ENCODE results near the gene LAIR2.

Gene LAIR2

DNA sequence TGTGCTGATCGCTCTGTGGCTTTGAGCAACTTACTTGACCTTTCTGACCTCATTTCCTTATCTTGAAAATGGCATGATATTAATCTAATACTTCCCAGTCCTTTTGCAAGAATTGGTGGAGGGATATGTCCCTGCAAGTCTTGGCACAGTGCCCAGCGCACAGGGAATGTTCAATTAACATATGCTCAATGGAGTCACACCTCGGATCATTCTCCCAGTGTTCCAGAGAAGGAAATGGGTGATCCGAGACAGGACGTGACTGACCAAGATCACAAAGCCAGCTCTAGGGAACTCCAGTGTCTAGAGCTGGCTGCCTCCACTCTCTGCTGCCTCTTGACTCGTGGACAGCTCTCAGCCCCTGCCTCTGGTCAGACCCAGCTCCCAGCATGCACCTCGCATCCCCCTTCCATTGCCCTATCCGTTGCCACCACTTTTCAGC, 33.1 kb upstream of the LAIR2 start:
- TF ChIP-seq SIN3A (IDR thresholded peaks at IDR 0.05; ENCODE audit: borderline replicate concordance, insufficient read depth, low read length): no peak
- TF ChIP-seq, protein P1, sequence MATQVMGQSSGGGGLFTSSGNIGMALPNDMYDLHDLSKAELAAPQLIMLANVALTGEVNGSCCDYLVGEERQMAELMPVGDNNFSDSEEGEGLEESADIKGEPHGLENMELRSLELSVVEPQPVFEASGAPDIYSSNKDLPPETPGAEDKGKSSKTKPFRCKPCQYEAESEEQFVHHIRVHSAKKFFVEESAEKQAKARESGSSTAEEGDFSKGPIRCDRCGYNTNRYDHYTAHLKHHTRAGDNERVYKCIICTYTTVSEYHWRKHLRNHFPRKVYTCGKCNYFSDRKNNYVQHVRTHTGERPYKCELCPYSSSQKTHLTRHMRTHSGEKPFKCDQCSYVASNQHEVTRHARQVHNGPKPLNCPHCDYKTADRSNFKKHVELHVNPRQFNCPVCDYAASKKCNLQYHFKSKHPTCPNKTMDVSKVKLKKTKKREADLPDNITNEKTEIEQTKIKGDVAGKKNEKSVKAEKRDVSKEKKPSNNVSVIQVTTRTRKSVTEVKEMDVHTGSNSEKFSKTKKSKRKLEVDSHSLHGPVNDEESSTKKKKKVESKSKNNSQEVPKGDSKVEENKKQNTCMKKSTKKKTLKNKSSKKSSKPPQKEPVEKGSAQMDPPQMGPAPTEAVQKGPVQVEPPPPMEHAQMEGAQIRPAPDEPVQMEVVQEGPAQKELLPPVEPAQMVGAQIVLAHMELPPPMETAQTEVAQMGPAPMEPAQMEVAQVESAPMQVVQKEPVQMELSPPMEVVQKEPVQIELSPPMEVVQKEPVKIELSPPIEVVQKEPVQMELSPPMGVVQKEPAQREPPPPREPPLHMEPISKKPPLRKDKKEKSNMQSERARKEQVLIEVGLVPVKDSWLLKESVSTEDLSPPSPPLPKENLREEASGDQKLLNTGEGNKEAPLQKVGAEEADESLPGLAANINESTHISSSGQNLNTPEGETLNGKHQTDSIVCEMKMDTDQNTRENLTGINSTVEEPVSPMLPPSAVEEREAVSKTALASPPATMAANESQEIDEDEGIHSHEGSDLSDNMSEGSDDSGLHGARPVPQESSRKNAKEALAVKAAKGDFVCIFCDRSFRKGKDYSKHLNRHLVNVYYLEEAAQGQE (IDR thresholded peaks at IDR 0.05; ENCODE audit: insufficient read depth in 1 of 2, low read depth in 2 of 2, low read length in 2 of 2): 0 out of 4 replicates have a peak, but pooled peaks have one; percentile 40 to 43

DNA sequence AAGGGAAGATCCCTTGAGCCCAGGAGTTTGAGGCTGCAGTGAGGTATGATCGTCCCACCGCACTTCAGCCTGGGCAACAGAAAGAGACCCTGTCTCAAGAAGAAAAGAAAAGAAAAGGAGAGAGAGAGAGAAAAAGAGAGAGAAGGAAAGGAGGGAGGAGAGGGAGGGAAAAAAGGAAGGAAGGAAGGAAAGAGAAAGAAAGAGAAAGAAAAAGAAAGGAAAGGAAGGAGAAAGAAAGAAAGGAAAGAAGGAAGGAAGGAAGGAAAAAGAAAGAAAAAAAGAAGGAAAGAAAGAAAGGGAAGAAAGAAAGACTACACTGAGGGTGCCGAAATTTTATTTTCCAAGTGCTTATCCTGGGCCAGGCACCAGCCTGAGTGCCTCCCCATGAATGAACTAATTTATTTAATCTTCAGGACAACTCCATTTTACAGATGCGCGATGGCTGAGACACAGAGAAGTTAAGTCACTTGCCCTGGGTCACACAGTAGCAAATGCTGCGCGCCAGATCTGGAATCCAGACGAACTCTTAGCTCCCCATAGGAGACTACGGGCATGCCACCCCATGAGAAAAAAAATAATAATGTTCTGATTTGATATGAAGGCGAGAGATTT, 32.2 kb upstream of the LAIR2 start:
- TF ChIP-seq SIN3A (IDR thresholded peaks at IDR 0.05; ENCODE audit: borderline replicate concordance, insufficient read depth, low read length) (no peak), TAF1 (IDR thresholded peaks at IDR 0.05; ENCODE audit: borderline replicate concordance, insufficient read depth, low read length) (no peak), FOXP2 (optimal IDR thresholded peaks at IDR 0.05; ENCODE audit: borderline replicate concordance, extremely low read depth, extremely low read length, insufficient read depth) (no peak), POLR2AphosphoS5 (IDR thresholded peaks at IDR 0.05; ENCODE audit: low read depth, low read length) (no peak)
- TF ChIP-seq, protein P1 (IDR thresholded peaks at IDR 0.05; ENCODE audit: insufficient read depth in 1 of 2, low read depth in 2 of 2, low read length in 2 of 2): no peak

DNA sequence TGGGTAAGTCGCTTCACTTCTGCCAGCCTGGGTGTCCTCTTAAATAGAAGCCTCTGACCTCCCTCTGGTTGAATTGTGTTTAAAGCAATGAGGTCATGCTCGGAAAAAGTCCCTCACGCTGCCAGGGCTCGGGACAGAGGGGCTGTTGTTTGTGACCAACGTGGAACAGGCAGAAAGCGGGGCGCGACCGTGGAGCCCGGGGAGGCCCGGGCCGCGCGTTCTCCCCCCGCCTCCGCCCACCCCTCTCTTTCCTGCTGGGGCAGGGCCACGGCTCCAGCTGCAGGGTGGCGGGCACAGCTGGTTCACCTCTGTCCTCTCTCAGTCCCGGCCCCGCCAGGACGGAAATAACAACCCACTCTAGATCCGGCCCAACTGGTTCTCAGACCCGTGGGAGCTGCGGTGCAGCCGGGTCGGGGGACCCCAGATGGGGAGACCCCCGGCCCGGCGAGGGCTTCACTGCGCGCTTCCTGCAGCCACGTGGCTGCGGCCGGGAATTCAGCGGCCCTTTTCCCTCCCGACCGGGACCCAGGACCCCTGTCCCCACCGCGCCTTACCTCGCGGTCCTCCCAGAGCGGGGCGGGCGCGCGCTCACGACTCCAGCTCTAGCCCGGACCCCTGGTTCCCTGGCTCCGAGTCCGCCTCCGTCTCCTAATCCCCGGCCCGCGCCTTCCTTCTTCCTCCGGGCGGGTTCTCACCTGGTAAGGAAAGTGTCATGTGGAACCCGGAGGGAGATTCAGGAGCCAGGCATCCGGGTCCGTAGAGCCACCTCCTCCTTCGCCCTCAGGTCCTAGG, 31.4 kb upstream of the LAIR2 start:
- no peak for TF ChIP-seq TAF1 (IDR thresholded peaks at IDR 0.05; ENCODE audit: borderline replicate concordance, insufficient read depth, low read length)
- no peak for TF ChIP-seq FOXP2 (optimal IDR thresholded peaks at IDR 0.05; ENCODE audit: borderline replicate concordance, extremely low read depth, extremely low read length, insufficient read depth)
- TF ChIP-seq POLR2AphosphoS5 (IDR thresholded peaks at IDR 0.05; ENCODE audit: low read depth, low read length): no peak
- TF ChIP-seq, protein P1 (IDR thresholded peaks at IDR 0.05; ENCODE audit: insufficient read depth in 1 of 2, low read depth in 2 of 2, low read length in 2 of 2): no peak
- no peak for TF ChIP-seq SIN3A (IDR thresholded peaks at IDR 0.05; ENCODE audit: borderline replicate concordance, insufficient read depth, low read length)

DNA sequence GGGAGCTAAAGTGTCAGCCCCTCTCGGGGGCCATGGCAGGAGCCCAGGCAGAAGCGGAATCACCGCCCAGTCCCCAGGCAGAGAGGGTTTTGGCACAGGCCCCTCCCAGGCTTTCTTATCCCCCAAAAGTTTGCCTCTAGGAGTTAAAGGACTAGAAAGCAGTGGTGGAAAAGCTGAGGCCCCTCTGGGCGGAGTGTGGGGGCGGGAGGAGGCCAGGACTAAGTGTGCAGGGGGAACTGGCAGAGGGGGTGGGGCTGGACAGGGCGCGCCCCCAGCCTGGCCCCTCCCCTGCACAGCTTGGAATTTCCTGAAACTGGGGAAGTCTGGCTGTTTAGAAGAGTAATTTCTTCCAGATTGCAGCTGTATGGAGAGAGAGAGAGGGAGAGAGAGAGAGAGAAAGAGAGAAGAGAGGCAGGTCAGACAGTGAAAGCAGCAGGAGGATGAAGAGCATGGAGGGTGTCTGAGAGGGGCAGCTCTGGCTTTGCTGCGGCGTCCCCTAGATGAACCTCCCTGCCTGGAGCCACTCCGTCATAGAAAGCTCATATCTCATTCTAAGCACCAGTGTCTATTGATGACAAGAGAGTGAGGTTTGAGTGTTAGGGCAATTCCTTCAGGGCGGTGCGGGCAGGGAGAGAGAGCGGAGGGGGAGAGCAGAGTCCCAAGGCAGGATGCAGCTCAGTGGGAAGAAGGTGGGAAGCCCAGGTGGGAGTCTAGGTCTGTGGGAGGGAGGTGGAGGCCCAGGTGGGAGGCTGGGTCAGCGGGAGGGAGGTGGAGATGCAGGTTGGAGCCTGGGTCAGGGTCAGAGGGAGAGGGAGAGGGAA, 29.4 kb upstream of the LAIR2 start, which contains the start of gene CDC42EP5:
TSS of gene CDC42EP5 (minus strand) at position 226 of the 821 bp plus-strand sequence. CDS start 7,749 bp downstream, outside the sequence.
- 0 out of 2 replicates have a peak, but pooled peaks have one; percentile 16 for TF ChIP-seq TAF1 (IDR thresholded peaks at IDR 0.05; ENCODE audit: borderline replicate concordance, insufficient read depth, low read length)
- TF ChIP-seq POLR2AphosphoS5 (IDR thresholded peaks at IDR 0.05; ENCODE audit: low read depth, low read length): no peak
- TF ChIP-seq FOXP2 (optimal IDR thresholded peaks at IDR 0.05; ENCODE audit: borderline replicate concordance, extremely low read depth, extremely low read length, insufficient read depth): no peak
- peak; percentile 39; the same call in 1 of the 2 replicates for TF ChIP-seq SIN3A (IDR thresholded peaks at IDR 0.05; ENCODE audit: borderline replicate concordance, insufficient read depth, low read length)

DNA sequence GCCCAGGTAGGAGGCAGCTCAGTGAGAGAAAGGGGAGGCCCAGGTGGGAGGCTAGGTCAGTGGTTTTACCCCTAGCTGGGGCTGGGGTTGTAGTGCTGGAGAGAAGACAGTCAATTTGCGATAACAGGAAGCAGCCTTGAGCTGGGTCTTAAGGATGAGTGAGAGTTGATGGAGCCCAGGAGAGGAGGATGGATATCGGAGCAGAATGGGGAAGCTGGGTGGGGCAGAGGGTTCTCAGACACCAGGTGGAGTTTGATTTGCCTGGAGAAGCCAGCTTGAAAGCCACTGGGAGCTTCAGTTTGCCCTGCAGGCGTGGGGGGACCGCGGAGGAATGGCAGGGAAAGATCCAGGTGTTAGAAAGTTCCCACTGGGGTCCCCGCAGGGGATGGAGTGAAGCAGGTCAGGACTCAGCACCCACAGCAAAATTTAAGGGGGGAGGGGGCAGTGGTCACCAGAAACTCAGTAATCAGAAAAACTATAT, 28.7 kb upstream of the LAIR2 start:
- TF ChIP-seq POLR2AphosphoS5 (IDR thresholded peaks at IDR 0.05; ENCODE audit: low read depth, low read length) (no peak), TAF1 (IDR thresholded peaks at IDR 0.05; ENCODE audit: borderline replicate concordance, insufficient read depth, low read length) (no peak), FOXP2 (optimal IDR thresholded peaks at IDR 0.05; ENCODE audit: borderline replicate concordance, extremely low read depth, extremely low read length, insufficient read depth) (no peak)

Measured in PFSK-1 (cell line).